Measurements from ENCODE around the gene BTNL8.

The BTNL8 gene

GRCh38 chr5:180868960-180869359, 30.0 kb upstream of the BTNL8 start:
- TF ChIP-seq, protein P1, sequence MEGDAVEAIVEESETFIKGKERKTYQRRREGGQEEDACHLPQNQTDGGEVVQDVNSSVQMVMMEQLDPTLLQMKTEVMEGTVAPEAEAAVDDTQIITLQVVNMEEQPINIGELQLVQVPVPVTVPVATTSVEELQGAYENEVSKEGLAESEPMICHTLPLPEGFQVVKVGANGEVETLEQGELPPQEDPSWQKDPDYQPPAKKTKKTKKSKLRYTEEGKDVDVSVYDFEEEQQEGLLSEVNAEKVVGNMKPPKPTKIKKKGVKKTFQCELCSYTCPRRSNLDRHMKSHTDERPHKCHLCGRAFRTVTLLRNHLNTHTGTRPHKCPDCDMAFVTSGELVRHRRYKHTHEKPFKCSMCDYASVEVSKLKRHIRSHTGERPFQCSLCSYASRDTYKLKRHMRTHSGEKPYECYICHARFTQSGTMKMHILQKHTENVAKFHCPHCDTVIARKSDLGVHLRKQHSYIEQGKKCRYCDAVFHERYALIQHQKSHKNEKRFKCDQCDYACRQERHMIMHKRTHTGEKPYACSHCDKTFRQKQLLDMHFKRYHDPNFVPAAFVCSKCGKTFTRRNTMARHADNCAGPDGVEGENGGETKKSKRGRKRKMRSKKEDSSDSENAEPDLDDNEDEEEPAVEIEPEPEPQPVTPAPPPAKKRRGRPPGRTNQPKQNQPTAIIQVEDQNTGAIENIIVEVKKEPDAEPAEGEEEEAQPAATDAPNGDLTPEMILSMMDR (IDR thresholded peaks at IDR 0.05; ENCODE audit: low read depth, low read length), result peak; percentile 87
- H3K4me3 ChIP-seq (ENCODE audit: low read depth, low read length), result no peak overlapping the region
- DNase-seq (ENCODE audit: low read depth, low spot score), result peak; percentile 71
- in situ Hi-C loops (cut with HindIII; ENCODE audit: low sequenced_read_pairs), result no loop called here

- TF ChIP-seq, protein P1 (IDR thresholded peaks at IDR 0.05; ENCODE audit: low read depth, low read length), result no peak
- in situ Hi-C loops (cut with HindIII; ENCODE audit: low sequenced_read_pairs), result no loop called here
- DNase-seq (ENCODE audit: low read depth, low spot score), result no peak
- H3K4me3 ChIP-seq (ENCODE audit: low read depth, low read length), result no peak overlapping the region
These were observed 29.4 kb upstream of the BTNL8 start for GRCh38 chr5:180869587-180869986.

DNA sequence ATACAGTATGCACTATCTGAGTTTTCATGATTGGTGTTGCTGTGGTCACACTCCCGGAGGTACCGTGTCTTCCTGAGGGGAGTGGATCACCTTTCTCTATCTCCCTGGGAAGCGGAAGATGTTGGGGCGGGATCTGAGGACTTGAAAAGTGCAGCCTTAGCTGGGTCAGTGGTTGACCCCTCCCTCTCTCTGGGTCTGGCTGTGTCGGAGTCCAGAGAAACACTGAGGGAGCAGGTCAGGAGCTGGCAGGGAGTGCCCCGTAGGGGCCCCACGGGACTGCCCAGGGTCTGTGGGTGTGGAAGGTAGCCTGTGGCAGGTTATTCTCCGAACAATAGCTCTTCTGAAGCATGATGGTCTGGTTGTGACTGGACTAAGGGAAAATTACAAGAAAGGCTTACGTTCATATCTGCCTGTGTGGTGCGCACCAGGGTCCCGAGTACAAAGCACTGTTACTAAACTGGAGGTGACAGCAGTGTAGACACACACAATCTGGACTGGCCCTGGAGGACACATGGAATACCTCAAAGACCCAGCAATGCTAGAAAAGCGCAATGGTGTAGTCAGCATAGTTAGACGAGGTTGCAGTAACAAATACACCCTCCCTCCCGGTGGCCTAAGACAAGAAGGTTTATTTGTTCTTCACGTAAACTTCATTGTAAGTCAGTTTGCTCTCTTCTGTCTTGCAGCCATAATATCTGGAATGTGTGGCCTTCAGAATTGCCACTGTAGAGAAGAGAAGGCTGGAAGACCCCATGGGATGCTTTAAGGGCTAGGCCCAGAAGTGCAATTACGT, 28.5 kb upstream of the BTNL8 start:
- H3K4me3 ChIP-seq (ENCODE audit: low read depth, low read length), result no peak overlapping the region
- TF ChIP-seq, protein P1 (IDR thresholded peaks at IDR 0.05; ENCODE audit: low read depth, low read length), result no peak
- in situ Hi-C loops (cut with HindIII; ENCODE audit: low sequenced_read_pairs), result no loop called here
- no peak for DNase-seq (ENCODE audit: low read depth, low spot score)

GRCh38 chr5:180872419-180872818, 26.5 kb upstream of the BTNL8 start:
- TF ChIP-seq, protein P1 (IDR thresholded peaks at IDR 0.05; ENCODE audit: low read depth, low read length), result no peak
- no peak for DNase-seq (ENCODE audit: low read depth, low spot score)
- no peak overlapping the region for H3K4me3 ChIP-seq (ENCODE audit: low read depth, low read length)
- in situ Hi-C loops (cut with HindIII; ENCODE audit: low sequenced_read_pairs), result no loop called here

GRCh38 chr5:180873615-180874520, 25.1 kb upstream of the BTNL8 start:
- TF ChIP-seq, protein P1 (IDR thresholded peaks at IDR 0.05; ENCODE audit: low read depth, low read length), result no peak
- in situ Hi-C loops (cut with HindIII; ENCODE audit: low sequenced_read_pairs), result no loop called here
- no peak overlapping the region for H3K4me3 ChIP-seq (ENCODE audit: low read depth, low read length)
- DNase-seq (ENCODE audit: low read depth, low spot score), result no peak

- in situ Hi-C loops (cut with HindIII; ENCODE audit: low sequenced_read_pairs), result no loop called here
- H3K4me3 ChIP-seq (ENCODE audit: low read depth, low read length), result no peak overlapping the region
- TF ChIP-seq, protein P1 (IDR thresholded peaks at IDR 0.05; ENCODE audit: low read depth, low read length), result no peak
- DNase-seq (ENCODE audit: low read depth, low spot score), result no peak
These were observed 24.0 kb upstream of the BTNL8 start for GRCh38 chr5:180874804-180875582.
